GM18499 (cell line): ENCODE measurements around the gene NOTCH2.
"Not testable (repeated sequence)": the region's sequence is repeated elsewhere in the genome, so short reads cannot be mapped to it uniquely, and the experiment has no call there.

ENCODE experiments used
- ATAC-seq: cut with Tn5 transposase; IDR thresholded peaks from one replicate; pipeline ENCODE4 v1.9.1; 2021; ENCODE audit warnings: moderate number of reproducible peaks; ENCODE audit not compliant: insufficient read depth, unreplicated experiment

Gene NOTCH2

GRCh38 chr1:120087959-120088358, 18.5 kb upstream of the NOTCH2 start:
- ATAC-seq = peak; percentile 52

- not testable (repeated sequence) for ATAC-seq
Observed at GRCh38 chr1:120069920-120070214, 405 bp upstream of the NOTCH2 start.

GRCh38 chr1:120068683-120069066, 787 bp downstream of the NOTCH2 start:
- ATAC-seq = not testable (repeated sequence)

- ATAC-seq = not testable (repeated sequence)
Observed at GRCh38 chr1:120048208-120048607, 21.3 kb downstream of the NOTCH2 start.

GRCh38 chr1:120041771-120042170, 27.7 kb downstream of the NOTCH2 start:
- ATAC-seq = not testable (repeated sequence)

- not testable (repeated sequence) for ATAC-seq
Observed at GRCh38 chr1:120032253-120032652, 37.2 kb downstream of the NOTCH2 start.

- ATAC-seq = not testable (repeated sequence)
Observed at GRCh38 chr1:120023791-120024190, 45.7 kb downstream of the NOTCH2 start.

- ATAC-seq = not testable (repeated sequence)
Observed at GRCh38 chr1:120014978-120015377, 54.5 kb downstream of the NOTCH2 start.

GRCh38 chr1:120008320-120008719, 61.1 kb downstream of the NOTCH2 start:
- not testable (repeated sequence) for ATAC-seq

GRCh38 chr1:120007850-120008249, 61.6 kb downstream of the NOTCH2 start:
- not testable (repeated sequence) for ATAC-seq

GRCh38 chr1:120001035-120001434, 68.4 kb downstream of the NOTCH2 start:
- not testable (repeated sequence) for ATAC-seq

- ATAC-seq = not testable (repeated sequence)
Observed at GRCh38 chr1:119996731-119997312, 72.6 kb downstream of the NOTCH2 start.

- ATAC-seq = not testable (repeated sequence)
Observed at GRCh38 chr1:119995975-119996374, 73.5 kb downstream of the NOTCH2 start.

GRCh38 chr1:119988306-119989062, 81.0 kb downstream of the NOTCH2 start:
- peak; percentile 51 for ATAC-seq

GRCh38 chr1:119987686-119988085, 81.8 kb downstream of the NOTCH2 start:
- no peak for ATAC-seq

- ATAC-seq = no peak
Observed at GRCh38 chr1:119987112-119987511, 82.3 kb downstream of the NOTCH2 start.

GRCh38 chr1:119986007-119986497, 83.4 kb downstream of the NOTCH2 start:
- ATAC-seq = no peak

GRCh38 chr1:119984771-119985170, 84.7 kb downstream of the NOTCH2 start:
- ATAC-seq = no peak

GRCh38 chr1:119981986-119982815, 87.3 kb downstream of the NOTCH2 start:
- ATAC-seq = no peak

- ATAC-seq = no peak
Observed at GRCh38 chr1:119981496-119981895, 88.0 kb downstream of the NOTCH2 start.

GRCh38 chr1:119978018-119978505, 91.4 kb downstream of the NOTCH2 start:
- ATAC-seq = no peak
